Glutamatergic neuron (in vitro differentiated cells): Measurements from ENCODE around the gene IRF2. TPM values are rescaled to one million over a fixed set of nuclear protein-coding genes. Genes with fewer than 3 reads are reported as not detected.
"Not testable (repeated sequence)": the region's sequence is repeated elsewhere in the genome, so short reads cannot be mapped to it uniquely, and the experiment has no call there.

ENCODE experiments used
- DNase-seq: peaks from one replicate; pipeline ENCODE4 v3.0.0; 2022
- H3K27ac Mint-ChIP-seq: one replicate; pipeline ENCODE4 v1.8.0; 2020; ENCODE audit warnings: mild to moderate bottlenecking, mixed read lengths, inconsistent platforms; ENCODE audit not compliant: unreplicated experiment
- H3K27me3 Mint-ChIP-seq: one replicate; pipeline ENCODE4 v1.8.0; 2020; ENCODE audit warnings: mild to moderate bottlenecking, moderate library complexity, mixed read lengths, inconsistent platforms; ENCODE audit not compliant: unreplicated experiment
- H3K36me3 Mint-ChIP-seq: one replicate; pipeline ENCODE4 v1.8.0; 2020; ENCODE audit warnings: mild to moderate bottlenecking, mixed read lengths, inconsistent platforms; ENCODE audit not compliant: unreplicated experiment
- H3K4me1 Mint-ChIP-seq: one replicate; pipeline ENCODE4 v1.8.0; 2020; ENCODE audit warnings: mild to moderate bottlenecking, low read depth, mixed read lengths, inconsistent platforms; ENCODE audit not compliant: unreplicated experiment
- H3K4me3 Mint-ChIP-seq: one replicate; pipeline ENCODE4 v1.8.0; 2020; ENCODE audit warnings: mild to moderate bottlenecking, mixed read lengths, inconsistent platforms; ENCODE audit not compliant: unreplicated experiment
- H3K9me3 Mint-ChIP-seq: one replicate; pipeline ENCODE4 v1.8.0; 2020; ENCODE audit warnings: mild to moderate bottlenecking, moderate library complexity, mixed read lengths, inconsistent platforms; ENCODE audit not compliant: unreplicated experiment
- total RNA-seq: library from RNA; stranded (reverse); fragmentation: NEBNext Ultra II Directional; extraction: Animal tissue kit (Norgen Biotek cat#: 25700); gene quantifications from one replicate; pipeline ENCODE4 v1.2.1, GENCODE V29; 2021; ENCODE audit not compliant: unreplicated experiment
- TF ChIP-seq, protein P1 (sequence below): fragments of 200-600 bp; sonication (generic); IDR thresholded peaks from one replicate; pipeline ENCODE4 v1.5.0; 2021; ENCODE audit not compliant: partially characterized antibody, unreplicated experiment

IRF2 gene
- total RNA-seq, 1 donor from 2014 or later = 7.4 TPM

DNA sequence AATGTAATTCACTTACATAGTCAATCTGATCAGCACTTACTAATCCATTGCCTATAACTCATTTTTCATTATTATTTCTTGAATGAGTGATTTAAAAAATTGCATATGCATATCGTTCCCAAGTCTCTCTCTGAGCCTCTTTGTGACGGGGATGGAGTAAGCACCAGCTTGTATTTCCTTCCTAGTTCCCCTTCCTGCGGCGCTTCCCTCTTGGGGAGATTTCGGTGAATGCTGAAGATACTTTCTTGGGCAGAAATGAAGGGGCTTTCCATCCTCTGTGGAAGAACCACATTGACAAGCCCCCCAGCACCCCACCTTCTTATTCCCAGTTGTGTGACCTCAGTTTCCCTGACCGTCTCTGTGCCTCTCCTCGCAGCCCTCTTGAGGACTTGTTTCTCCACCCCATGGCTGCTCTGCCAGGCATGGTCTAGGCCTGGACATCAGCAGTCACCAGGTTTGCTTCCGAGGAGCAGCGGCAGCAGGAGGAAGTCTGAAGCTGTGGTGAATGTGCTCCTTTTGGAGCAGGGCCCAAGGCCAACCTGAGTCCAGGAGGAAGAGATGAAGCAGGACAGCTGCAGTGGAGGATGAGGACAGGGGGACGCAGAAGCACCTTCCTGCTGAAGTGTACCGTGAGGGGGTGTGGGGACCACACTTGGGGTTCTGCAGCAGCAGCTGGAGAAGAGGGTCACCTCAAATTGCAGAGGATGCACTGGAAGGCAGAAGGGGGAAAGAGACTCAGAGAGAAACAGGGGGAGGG, 124.9 kb downstream of the IRF2 start:
- Mint-ChIP-seq H3K36me3 (no peaks in the 10 kb centered on the region), H3K4me1 (peaks cover 34% of the 10 kb centered on the region), H3K27ac (no peak overlapping the region), H3K9me3 (peaks cover 3% of the 10 kb centered on the region), H3K27me3 (peaks cover 5% of the 10 kb centered on the region), H3K4me3 (no peak overlapping the region)
- TF ChIP-seq, protein P1, sequence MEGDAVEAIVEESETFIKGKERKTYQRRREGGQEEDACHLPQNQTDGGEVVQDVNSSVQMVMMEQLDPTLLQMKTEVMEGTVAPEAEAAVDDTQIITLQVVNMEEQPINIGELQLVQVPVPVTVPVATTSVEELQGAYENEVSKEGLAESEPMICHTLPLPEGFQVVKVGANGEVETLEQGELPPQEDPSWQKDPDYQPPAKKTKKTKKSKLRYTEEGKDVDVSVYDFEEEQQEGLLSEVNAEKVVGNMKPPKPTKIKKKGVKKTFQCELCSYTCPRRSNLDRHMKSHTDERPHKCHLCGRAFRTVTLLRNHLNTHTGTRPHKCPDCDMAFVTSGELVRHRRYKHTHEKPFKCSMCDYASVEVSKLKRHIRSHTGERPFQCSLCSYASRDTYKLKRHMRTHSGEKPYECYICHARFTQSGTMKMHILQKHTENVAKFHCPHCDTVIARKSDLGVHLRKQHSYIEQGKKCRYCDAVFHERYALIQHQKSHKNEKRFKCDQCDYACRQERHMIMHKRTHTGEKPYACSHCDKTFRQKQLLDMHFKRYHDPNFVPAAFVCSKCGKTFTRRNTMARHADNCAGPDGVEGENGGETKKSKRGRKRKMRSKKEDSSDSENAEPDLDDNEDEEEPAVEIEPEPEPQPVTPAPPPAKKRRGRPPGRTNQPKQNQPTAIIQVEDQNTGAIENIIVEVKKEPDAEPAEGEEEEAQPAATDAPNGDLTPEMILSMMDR = no peak
- DNase-seq = no peak

DNA sequence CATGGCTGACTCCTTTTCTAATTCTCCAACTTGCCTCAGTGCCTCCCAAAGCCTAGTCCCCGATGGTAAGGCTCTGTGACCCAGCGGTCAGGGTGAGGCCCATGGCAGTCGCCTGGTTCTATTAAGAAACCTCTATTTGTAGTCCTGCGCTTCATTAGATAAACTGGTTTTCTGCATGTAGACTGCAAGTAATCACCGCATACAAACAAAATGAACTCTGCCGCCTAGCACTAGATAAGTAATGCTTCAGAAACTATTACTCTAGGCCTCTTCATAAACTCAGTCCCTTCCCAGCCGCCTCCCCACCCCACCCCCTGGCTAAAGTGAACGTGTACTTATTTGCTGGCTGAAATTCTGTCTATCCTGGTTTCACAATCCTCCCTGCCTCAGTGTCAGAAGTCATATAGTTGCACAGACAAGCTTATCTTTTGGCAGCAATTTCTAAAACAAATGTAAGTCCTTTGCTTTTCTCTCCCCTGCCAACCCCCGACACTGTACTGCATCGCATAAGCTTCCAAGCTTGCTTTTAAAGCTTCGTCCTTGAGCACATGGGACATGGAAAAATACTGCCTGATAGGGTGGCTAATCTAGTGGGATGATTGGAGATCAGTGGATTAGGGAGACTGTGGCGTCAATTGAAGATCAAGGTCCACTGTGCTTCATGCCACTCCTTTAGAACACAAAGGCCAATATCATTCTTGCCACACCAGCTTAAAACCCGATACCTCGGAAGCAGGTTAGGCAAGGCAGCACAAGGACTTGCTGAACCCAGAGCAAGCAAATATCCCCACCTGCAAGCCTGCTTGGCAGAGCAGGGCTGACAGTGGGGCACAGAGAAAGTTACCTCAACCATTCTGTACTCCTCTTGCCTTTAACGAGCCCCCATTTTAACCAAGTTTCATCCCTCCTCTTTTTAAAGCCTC, 125.8 kb downstream of the IRF2 start:
- DNase-seq = no peak
- TF ChIP-seq, protein P1 = no peak
- H3K27me3 Mint-ChIP-seq = peaks cover 4% of the 10 kb centered on the region
- H3K4me3 Mint-ChIP-seq = peak overlapping the region; percentile 59
- H3K36me3 Mint-ChIP-seq = no peaks in the 10 kb centered on the region
- peaks cover 3% of the 10 kb centered on the region for H3K9me3 Mint-ChIP-seq
- H3K27ac Mint-ChIP-seq = peak overlapping the region; percentile 84
- H3K4me1 Mint-ChIP-seq = peaks cover 40% of the 10 kb centered on the region

DNA sequence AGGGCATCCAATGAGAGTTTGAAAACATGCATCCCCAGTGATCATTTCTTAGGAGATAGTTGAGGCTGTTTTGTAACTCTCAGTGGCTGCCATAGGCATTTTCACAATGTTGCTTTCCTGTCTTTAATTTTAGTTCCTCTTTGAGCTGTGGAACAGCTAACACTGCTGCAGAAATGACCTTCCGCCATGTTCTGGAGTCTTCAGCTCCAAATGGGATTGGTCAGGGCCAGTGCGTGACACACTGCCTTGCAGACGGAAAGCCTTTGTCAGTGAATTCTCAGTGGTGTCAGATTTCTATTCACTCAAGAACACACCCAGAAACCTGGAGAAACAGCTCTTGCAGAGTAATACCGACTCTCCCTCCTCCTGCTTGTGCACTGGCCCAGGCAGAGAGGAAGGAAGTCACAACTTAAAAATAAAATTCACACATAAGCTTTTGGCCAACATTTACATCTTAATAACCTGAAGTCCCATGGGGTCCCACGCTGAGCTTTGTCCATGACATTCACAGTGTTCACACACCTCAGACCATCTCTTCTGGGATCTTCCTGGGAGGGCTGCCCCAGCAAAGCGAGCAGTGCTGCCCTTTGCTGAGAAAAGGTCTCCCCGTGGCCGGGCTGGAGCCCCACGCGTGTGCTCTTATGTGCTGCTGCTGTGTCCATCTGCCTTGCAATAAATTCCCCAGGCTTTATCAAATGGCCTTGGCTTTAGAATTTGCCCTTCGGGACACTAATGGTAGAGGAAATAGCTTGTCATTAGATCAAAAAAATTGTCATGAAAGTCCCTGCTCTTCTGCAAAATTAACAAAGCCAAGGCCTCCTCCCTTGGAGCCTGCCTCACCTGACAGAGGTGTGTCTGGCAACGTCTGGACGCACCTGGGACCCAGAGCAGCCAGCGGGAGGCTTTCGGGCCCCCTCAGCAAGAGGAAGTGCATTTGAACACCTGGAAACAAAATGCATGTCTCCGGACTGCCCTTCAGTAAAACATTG, 126.8 kb downstream of the IRF2 start:
- Mint-ChIP-seq H3K36me3 (no peaks in the 10 kb centered on the region), H3K4me1 (peaks cover 40% of the 10 kb centered on the region), H3K9me3 (peaks cover 6% of the 10 kb centered on the region), H3K27me3 (peaks cover 2% of the 10 kb centered on the region), H3K4me3 (peak overlapping the region; percentile 80), H3K27ac (peak overlapping the region; percentile 84)
- TF ChIP-seq, protein P1 = no peak
- DNase-seq = peak; percentile 32

DNA sequence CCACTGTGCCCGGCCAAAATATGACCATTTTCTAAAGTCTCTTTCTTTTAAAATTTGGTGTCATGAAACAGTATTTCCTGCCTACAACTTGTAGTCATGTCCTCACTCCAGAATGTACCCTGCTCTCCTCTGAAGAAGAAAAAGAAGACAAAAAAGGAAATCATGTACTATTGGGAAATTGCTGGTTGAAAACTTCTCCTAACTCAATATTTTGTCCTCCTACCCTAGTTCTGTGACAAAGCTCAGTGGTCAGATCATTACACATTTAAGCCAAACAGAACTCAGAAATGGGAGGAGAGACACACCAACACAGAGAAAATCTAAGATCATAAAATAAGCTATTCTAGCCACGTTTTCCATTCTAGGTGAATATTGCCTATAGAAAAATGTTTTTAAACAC, 127.7 kb downstream of the IRF2 start:
- Mint-ChIP-seq H3K9me3 (peaks cover 6% of the 10 kb centered on the region), H3K27ac (no peak overlapping the region), H3K4me3 (peak overlapping the region; percentile 18), H3K27me3 (peaks cover 2% of the 10 kb centered on the region), H3K4me1 (peaks cover 40% of the 10 kb centered on the region), H3K36me3 (no peaks in the 10 kb centered on the region)
- TF ChIP-seq, protein P1 = no peak
- no peak for DNase-seq

DNA sequence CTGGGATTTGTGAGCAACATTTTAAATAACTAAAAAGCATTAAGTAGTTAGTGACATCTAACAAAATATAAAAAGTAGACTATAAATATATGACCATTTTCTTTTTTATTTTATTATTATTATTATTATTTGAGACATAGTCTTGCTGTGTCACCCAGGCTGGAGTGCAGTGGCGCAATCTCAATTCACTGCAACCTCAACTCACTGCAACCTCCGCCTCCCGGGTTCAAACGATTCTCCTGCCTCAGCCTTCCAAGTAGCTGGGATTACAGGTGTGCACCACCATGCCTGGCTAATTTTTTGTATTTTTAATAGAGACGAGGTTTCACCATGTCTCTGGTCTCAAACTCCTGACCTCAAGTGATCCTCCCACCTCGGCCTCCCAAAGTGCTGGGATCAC, 128.1 kb downstream of the IRF2 start:
- H3K27ac Mint-ChIP-seq = peak overlapping the region; percentile 89
- H3K4me1 Mint-ChIP-seq = peaks cover 40% of the 10 kb centered on the region
- H3K27me3 Mint-ChIP-seq, H3K9me3 Mint-ChIP-seq, H3K36me3 Mint-ChIP-seq, DNase-seq: not testable (repeated sequence)
- peak overlapping the region; percentile 74 for H3K4me3 Mint-ChIP-seq
